H1 (cell line): ENCODE data around the gene PRMT2. TPM values are rescaled to one million over a fixed set of nuclear protein-coding genes. Genes with fewer than 3 reads are reported as not detected.

Experiments
- BRCA1 ChIP-seq: IDR thresholded peaks from 2 replicates; pipeline ENCODE4 v1.6.1; 2012; ENCODE audit warnings: low read depth, low read length, improper control_type of control experiment
- CHD7 ChIP-seq: fragments of 300-600 bp; sonication (generic); IDR thresholded peaks from 2 replicates; pipeline ENCODE4 v1.7.1; 2012; ENCODE audit warnings: low read length, moderate library complexity, mild to moderate bottlenecking, inconsistent platforms; ENCODE audit not compliant: insufficient replicate concordance
- EGR1 ChIP-seq: IDR thresholded peaks from 2 replicates; pipeline ENCODE4 v1.6.1; 2011; ENCODE audit warnings: low read depth, low read length, borderline replicate concordance
- NRF1 ChIP-seq: IDR thresholded peaks from 2 replicates; pipeline ENCODE4 v1.6.1; 2011; ENCODE audit warnings: mild to moderate bottlenecking, low read depth, low read length, improper control_type of control experiment
- RAD21 ChIP-seq, 2 experiments: IDR thresholded peaks in 1 of 2; conservative IDR thresholded peaks in 1 of 2; 2 replicates each; pipeline ENCODE4 v1.6.1; 2011; ENCODE audit warnings: low read depth in 2 of 2, low read length in 2 of 2, improper control_type of control experiment in 1 of 2, inconsistent platforms in 1 of 2, mild to moderate bottlenecking in 1 of 2, moderate library complexity in 1 of 2
- polyA plus RNA-seq, 7 experiments: library from polyadenylated mRNA; depleted of rRNA in 3 of 7; stranded (reverse) in 5 of 7; unstranded in 2 of 7; fragments of >200 nt in 5 of 7; fragments of 200-250 nt in 2 of 7; gene quantifications; 1 replicate in 5 of 7; 2 replicates in 1 of 7; 4 replicates in 1 of 7; pipeline versions ENCODE4 v1.2.1 to v1.2.3, GENCODE V29; 2011 to 2013; ENCODE audit warnings: missing spikeins in 2 of 7, mixed read lengths in 2 of 7
- total RNA-seq: library from RNA; stranded (reverse); fragmentation: NEBNext Ultra II Directional; extraction: Animal tissue kit (Norgen Biotek cat#: 25700); gene quantifications from 2 replicates; pipeline ENCODE4 v1.2.1, GENCODE V29; 2021
- TF ChIP-seq, protein P1 (sequence below): IDR thresholded peaks from 2 replicates; pipeline ENCODE4 v1.6.1; 2012; ENCODE audit warnings: inconsistent platforms

The PRMT2 gene
- total and polyA plus RNA-seq, 2 of the 8 experiments (the other 6 are each of a cell fraction or from before 2014, with no cell fraction given): 45.8 to 59.2 TPM

DNA sequence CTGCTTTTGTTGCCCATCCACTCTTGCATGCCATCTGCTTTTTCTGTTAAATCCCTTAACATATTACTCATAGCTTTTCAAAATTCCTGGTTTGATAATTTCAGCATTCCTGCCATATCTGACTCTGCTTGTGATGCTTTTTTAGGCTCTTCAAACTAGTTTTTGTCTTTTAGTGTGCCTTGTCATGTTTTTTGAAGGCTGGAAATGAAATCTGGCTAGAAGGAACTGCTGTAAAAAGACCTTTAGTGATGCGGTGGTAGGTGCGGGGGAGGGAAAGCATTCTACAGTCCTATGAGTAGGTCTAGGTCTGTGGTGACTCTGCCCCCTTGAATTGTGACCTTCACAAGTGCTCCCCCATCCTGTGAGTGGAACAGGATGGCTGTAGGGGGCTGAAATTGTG lies 15.6 kb upstream of the PRMT2 start (continued):
- no peak for TF ChIP-seq CHD7
- TF ChIP-seq RAD21 (IDR thresholded peaks at IDR 0.05 in 1 of 2, conservative IDR thresholded peaks at IDR 0.05 in 1 of 2; ENCODE audit: low read depth in 2 of 2, low read length in 2 of 2): no peak
- TF ChIP-seq BRCA1: no peak
- TF ChIP-seq NRF1: no peak
- TF ChIP-seq, protein P1, sequence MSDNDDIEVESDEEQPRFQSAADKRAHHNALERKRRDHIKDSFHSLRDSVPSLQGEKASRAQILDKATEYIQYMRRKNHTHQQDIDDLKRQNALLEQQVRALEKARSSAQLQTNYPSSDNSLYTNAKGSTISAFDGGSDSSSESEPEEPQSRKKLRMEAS: no peak
- no peak for TF ChIP-seq EGR1
